ENCODE data around the gene P2RX1.

Gene P2RX1

DNA sequence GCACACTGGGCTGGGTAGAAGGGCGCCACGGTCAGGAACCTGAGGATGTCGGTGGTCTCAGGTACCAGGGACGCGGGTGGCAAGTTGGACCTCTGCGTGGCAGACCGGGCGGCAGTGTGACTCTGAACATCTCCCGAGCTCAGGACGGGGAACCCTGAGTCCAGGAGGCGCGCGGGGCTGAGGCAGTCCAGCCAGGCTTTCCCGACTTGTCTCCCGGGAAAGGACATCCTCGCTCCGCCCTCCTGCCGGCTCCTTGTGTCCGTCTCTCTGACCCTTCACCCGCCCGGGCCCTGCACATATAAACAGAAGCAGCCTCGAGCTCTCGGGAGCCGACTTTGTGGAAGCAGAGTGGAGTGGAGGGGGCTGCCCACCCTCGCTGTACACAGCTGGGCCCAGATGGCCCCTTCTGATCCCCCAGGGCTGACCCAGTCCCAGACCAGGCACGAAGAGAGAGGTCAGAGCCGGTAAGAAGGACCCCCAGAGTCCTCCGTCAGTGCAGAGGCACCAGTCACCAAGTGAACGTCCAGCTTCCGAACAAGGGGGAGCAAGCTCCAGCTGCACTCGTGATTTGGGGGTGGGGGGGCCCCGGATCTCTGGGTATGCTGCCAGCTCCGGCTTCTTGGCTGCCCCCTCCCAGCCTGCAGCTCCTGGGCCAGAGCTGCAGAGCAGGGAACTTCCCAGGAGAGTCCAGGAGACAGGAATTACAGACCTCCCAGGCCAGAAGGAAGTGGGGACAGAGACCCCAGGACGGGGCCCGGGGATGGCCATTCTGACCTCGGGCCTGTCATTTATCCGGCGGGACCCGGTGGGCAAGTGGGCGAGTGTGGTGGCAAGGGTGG, 8.5 kb upstream of the P2RX1 start:
- Mint-ChIP-seq H3K27ac (no peak overlapping the region), H3K36me3 (peaks cover 24% of the 10 kb centered on the region), H3K4me1 (no peaks in the 10 kb centered on the region), H3K27me3 (no peaks in the 10 kb centered on the region), H3K9me3 (no peaks in the 10 kb centered on the region), H3K4me3 (no peak overlapping the region)
- CTCF ChIA-PET, result interaction anchor here (1.1 kb wide), 1 partner anchor 11 kb away, joined by 7 read pairs; no protein-coding TSS in a partner anchor
- DNase-seq, result no peak

DNA sequence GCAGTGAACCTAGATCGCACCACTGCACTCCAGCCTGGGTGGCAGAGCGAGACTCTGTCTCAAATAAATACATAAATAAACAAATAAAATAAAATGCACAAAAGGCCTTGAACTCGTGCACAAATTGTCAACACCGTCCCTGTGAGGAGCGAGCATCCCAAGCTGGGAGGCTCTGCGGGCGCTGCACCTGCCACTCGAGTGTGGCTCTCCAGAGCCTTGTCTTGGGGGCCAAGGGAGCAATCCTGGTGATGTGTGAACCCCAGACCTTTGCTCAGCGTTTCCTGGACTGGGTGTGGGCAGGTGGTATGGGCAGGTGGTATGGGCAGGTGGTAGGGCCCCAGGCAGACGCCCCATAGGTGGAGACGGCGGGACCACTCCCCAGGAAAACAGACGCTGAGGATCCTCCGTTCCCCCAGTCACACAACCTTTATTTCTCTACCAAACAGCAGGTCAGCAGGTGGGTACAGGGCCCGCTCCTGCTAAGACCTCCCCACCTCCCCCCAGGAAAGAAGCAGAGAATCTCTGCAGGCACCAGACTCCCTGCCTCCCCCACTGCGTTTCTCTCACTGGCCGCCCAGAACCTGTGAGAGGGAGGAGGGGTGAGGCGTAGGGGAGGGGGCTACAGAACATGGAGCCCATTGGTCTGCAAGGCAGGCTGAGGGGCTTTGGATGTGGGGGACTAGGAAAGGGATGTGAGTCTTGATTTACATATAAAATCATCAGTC, 7.4 kb upstream of the P2RX1 start:
- Mint-ChIP-seq H3K36me3 (peaks cover 20% of the 10 kb centered on the region), H3K27ac (no peak overlapping the region), H3K4me1 (no peaks in the 10 kb centered on the region), H3K9me3 (no peaks in the 10 kb centered on the region), H3K27me3 (no peaks in the 10 kb centered on the region), H3K4me3 (no peak overlapping the region)
- DNase-seq, result no peak
- CTCF ChIA-PET, result interaction anchor here (1.1 to 1.6 kb wide), 3 partner anchors 10 to 11 kb away, joined by 4 to 7 read pairs (median 4); no protein-coding TSS in a partner anchor

GRCh38 chr17:3922765-3923164, 6.5 kb upstream of the P2RX1 start:
- peaks cover 2% of the 10 kb centered on the region for H3K4me1 Mint-ChIP-seq
- peak overlapping the region; percentile 45 for H3K27ac Mint-ChIP-seq
- H3K9me3 Mint-ChIP-seq, result no peaks in the 10 kb centered on the region
- peaks cover under 1% of the 10 kb centered on the region for H3K27me3 Mint-ChIP-seq
- no peak overlapping the region for H3K4me3 Mint-ChIP-seq
- H3K36me3 Mint-ChIP-seq, result peaks cover 17% of the 10 kb centered on the region
- no peak for DNase-seq
- CTCF ChIA-PET, result interaction anchor here (1.6 kb wide), 2 partner anchors 9 to 10 kb away, joined by 4 read pairs; no protein-coding TSS in a partner anchor

DNA sequence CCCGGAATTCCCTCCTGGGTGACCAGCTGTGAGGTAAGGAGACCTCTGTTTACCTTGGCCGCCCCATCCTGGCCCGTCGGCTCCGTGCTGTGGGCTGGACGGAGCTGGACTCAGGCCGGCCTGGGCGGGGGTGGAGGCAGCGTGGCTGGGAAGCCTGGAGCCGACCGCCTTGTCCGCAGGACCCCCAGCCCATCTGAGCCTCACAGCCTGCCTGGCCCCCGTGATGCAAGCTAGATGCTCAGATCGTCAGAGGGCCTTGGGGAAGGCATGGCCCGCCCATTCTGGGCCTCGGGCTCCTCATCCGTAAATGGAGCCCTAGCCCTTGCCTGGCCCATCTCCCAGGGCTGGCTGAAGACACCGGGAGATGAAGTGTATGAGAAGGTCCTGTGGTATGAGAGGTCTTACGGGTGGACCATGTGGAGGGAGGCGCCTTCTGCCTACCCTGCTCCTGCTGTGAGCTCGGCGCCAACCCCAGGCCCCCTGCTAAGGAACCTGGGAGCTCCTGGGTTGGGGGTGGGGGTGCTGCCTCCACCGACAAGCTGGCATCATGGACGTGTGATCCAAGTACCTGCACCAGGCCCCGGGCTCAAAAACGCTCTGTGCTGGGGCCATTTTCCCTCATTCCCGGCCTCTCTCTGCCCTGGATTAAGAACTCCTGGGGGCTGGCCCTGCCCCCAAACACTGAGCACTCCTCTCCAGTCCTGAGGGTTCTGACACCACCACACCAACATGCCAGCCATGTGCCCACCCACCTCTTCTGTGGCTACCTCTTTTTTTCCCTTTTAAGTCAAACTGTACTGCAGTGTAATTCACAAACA, 5.4 kb upstream of the P2RX1 start:
- H3K27me3 Mint-ChIP-seq, result peaks cover 4% of the 10 kb centered on the region
- peaks cover 7% of the 10 kb centered on the region for H3K4me1 Mint-ChIP-seq
- H3K36me3 Mint-ChIP-seq, result peaks cover 8% of the 10 kb centered on the region
- peak overlapping the region; percentile 58 for H3K27ac Mint-ChIP-seq
- no peak for DNase-seq
- H3K9me3 Mint-ChIP-seq, result no peaks in the 10 kb centered on the region
- no peak overlapping the region for H3K4me3 Mint-ChIP-seq
- CTCF ChIA-PET, result interaction anchor here (1.6 kb wide), 1 partner anchor 8 kb away, joined by 4 read pairs; no protein-coding TSS in a partner anchor

DNA sequence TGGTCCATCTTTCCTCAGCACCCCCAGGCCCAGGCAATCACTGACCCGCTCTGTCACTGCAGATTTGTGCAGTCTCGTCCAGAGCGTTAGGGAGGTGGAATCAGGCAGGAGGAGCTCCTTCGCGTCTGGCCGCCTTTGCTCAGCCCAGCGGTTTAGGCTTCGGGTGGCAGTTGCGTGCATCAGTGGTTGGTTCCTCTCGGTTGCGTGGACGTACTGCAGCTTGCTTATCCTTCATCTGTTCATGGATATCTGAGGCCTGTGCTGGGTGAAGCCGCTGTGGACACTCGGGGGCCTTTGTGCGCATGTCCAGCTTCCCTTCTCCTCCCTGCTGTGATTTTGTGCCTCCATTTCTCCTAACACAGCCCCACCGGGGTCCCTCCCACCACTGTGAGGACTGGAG, 4.7 kb upstream of the P2RX1 start:
- Mint-ChIP-seq H3K27me3 (peaks cover 4% of the 10 kb centered on the region), H3K36me3 (peaks cover 8% of the 10 kb centered on the region), H3K4me3 (no peak overlapping the region), H3K27ac (peak overlapping the region; percentile 33), H3K4me1 (peaks cover 14% of the 10 kb centered on the region), H3K9me3 (no peaks in the 10 kb centered on the region)
- no peak for DNase-seq
- CTCF ChIA-PET, result no interaction called here

- CTCF ChIA-PET, result no interaction called here
- H3K9me3 Mint-ChIP-seq, result no peaks in the 10 kb centered on the region
Measured at GRCh38 chr17:3919123-3919624, 2.9 kb upstream of the P2RX1 start.

DNA sequence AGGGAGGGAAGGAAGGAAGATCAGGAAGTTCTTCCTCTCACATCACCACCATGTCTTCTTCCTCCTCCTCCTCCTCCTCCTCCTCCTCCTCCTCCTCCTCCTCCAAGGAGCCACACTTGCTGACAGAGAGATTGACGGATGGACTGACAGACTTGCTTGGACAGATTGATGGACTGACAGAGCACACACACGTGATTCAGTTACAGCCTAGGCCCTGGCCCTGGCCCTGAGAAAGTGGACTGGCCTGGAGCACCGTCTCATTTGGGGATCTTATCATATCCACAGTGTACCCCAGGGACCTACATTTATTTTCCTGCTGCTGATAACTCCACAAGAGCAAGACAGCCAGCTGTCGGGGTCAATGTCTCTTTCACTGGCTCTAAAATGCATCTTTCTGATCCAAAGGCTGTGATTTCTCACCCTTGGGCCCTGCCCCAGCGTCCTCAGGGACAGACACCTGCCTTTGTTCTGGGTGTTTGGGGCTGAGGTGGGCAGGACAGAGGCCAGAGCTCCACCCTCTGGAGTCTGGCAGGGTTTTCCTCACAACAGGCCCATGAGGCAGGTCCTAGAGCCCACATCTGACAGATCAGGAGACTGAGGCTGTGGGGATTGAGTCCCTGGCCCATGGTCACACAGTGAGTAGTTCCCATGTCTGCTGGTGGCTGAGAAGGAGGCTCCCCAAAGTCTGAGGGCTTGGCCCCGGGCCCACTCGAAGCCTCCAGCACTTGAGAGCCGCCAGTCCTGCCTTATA, 2.3 kb upstream of the P2RX1 start:
- Mint-ChIP-seq H3K27ac (no peak overlapping the region), H3K27me3 (peaks cover 12% of the 10 kb centered on the region), H3K4me3 (no peak overlapping the region), H3K36me3 (no peaks in the 10 kb centered on the region), H3K9me3 (no peaks in the 10 kb centered on the region), H3K4me1 (peaks cover 32% of the 10 kb centered on the region)
- DNase-seq, result no peak
- CTCF ChIA-PET, result no interaction called here

More at GRCh38 chr17:3919123-3919624, 2.9 kb upstream of the P2RX1 start:
- no peak overlapping the region for H3K4me3 Mint-ChIP-seq
- DNase-seq, result no peak
- H3K36me3 Mint-ChIP-seq, result peaks cover 2% of the 10 kb centered on the region
- H3K27ac Mint-ChIP-seq, result no peak overlapping the region
- H3K4me1 Mint-ChIP-seq, result peaks cover 26% of the 10 kb centered on the region
- H3K27me3 Mint-ChIP-seq, result peaks cover 8% of the 10 kb centered on the region

DNA sequence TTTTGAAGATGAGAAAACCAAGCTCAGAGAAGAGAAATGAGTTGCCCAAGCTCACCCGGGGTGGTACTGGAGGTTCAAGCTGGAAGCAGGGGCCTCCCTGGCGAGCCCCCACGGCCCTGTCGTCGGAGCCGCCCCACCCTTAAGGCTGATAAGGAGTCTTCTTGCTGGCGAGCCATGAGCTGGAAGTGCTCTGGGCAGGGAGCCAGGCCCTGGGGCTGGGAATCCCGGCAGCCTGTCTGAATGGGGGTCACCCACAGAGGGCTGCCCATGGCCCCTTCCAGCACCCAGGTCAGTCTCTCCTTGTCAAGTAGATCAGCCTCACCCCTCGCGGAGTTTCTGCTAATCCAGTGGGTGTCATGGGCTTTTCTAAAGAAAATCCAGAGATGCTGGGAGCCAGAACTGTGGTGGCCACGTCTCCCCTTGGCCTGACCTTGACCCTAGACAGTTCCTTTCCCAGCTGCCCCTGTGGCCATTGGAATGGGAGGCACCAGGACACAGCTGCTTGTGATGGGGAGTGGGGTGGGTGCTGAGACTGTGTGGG, 1.2 kb upstream of the P2RX1 start:
- CTCF ChIA-PET, result interaction anchor here (0.6 to 7.2 kb wide), 2 partner anchors 89 to 181 kb away, joined by 3 to 128 read pairs; no protein-coding TSS in a partner anchor
- Mint-ChIP-seq H3K36me3 (no peaks in the 10 kb centered on the region), H3K27me3 (peaks cover 20% of the 10 kb centered on the region), H3K9me3 (no peaks in the 10 kb centered on the region), H3K4me1 (peaks cover 37% of the 10 kb centered on the region), H3K4me3 (no peak overlapping the region), H3K27ac (no peak overlapping the region)
- DNase-seq, result no peak

GRCh38 chr17:3916825-3917224, 560 bp upstream of the P2RX1 start:
- H3K4me3 Mint-ChIP-seq, result no peak overlapping the region
- no peaks in the 10 kb centered on the region for H3K9me3 Mint-ChIP-seq
- H3K4me1 Mint-ChIP-seq, result peaks cover 40% of the 10 kb centered on the region
- peaks cover 22% of the 10 kb centered on the region for H3K27me3 Mint-ChIP-seq
- CTCF ChIA-PET, result interaction anchor here (0.6 to 7.2 kb wide), 6 partner anchors 56 to 869 kb away, joined by 3 to 128 read pairs (median 4); no protein-coding TSS in a partner anchor
- no peak for DNase-seq
- no peaks in the 10 kb centered on the region for H3K36me3 Mint-ChIP-seq
- no peak overlapping the region for H3K27ac Mint-ChIP-seq

GRCh38 chr17:3915581-3915994, 677 bp downstream of the P2RX1 start:
- peaks cover 53% of the 10 kb centered on the region for H3K4me1 Mint-ChIP-seq
- CTCF ChIA-PET, result interaction anchor here (1.1 to 7.2 kb wide), 6 partner anchors 14 to 91 kb away, joined by 4 to 128 read pairs (median 4); partner anchors contain the start of gene ATP2A3
- peak overlapping the region; percentile 4 for H3K27ac Mint-ChIP-seq
- H3K9me3 Mint-ChIP-seq, result no peaks in the 10 kb centered on the region
- H3K27me3 Mint-ChIP-seq, result peaks cover 25% of the 10 kb centered on the region
- no peak for DNase-seq
- no peak overlapping the region for H3K4me3 Mint-ChIP-seq
- H3K36me3 Mint-ChIP-seq, result no peaks in the 10 kb centered on the region

DNA sequence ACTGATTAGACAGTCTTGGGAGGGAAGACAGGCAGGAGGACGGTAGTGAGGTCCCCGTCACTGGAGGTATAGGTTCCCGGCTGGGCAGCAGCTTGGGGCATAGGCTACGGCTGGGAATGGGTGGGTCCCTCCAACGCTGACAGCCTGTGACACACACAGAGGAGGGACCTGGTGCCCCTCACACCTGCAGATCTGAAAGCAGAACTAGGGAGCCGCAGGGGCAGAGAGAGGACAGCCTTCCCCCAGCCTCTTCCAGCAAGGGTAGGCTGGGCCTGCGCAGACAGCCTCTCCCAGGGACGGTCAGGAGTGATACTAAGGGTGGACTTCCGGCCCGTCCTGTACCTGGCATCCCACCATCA, 2.0 kb downstream of the P2RX1 start:
- CTCF ChIA-PET, result interaction anchor here (0.7 to 7.2 kb wide), 36 partner anchors 9 to 286 kb away, joined by 3 to 128 read pairs (median 4); partner anchors contain the start of genes ATP2A3, HASPIN and NCBP3
- DNase-seq, result no peak
- H3K27me3 Mint-ChIP-seq, result peaks cover 25% of the 10 kb centered on the region
- no peak overlapping the region for H3K4me3 Mint-ChIP-seq
- H3K9me3 Mint-ChIP-seq, result no peaks in the 10 kb centered on the region
- H3K36me3 Mint-ChIP-seq, result no peaks in the 10 kb centered on the region
- H3K27ac Mint-ChIP-seq, result no peak overlapping the region
- H3K4me1 Mint-ChIP-seq, result peaks cover 61% of the 10 kb centered on the region

GRCh38 chr17:3913531-3914311, 2.5 kb downstream of the P2RX1 start:
- H3K27me3 Mint-ChIP-seq, result peaks cover 25% of the 10 kb centered on the region
- H3K27ac Mint-ChIP-seq, result no peak overlapping the region
- no peak overlapping the region for H3K4me3 Mint-ChIP-seq
- H3K36me3 Mint-ChIP-seq, result no peaks in the 10 kb centered on the region
- no peaks in the 10 kb centered on the region for H3K9me3 Mint-ChIP-seq
- CTCF ChIA-PET, result interaction anchor here (0.7 to 7.2 kb wide), 42 partner anchors 9 to 286 kb away, joined by 3 to 128 read pairs (median 4); partner anchors contain the start of genes ATP2A3, HASPIN and NCBP3
- peaks cover 62% of the 10 kb centered on the region for H3K4me1 Mint-ChIP-seq
- DNase-seq, result peak; percentile 87
